GM23338 (cell line): ENCODE results near the gene RPS18. TPM values are rescaled to one million over a fixed set of nuclear protein-coding genes. Genes with fewer than 3 reads are reported as not detected.

Source experiments
- ATAC-seq: fragments of 200-7000 bp; cut with Tn5 transposase; 3 replicates; pipeline ENCODE4 v1.9.1; 2020
- DNase-seq: peaks from one replicate; pipeline ENCODE4 v3.0.0-alpha.2; 2015; ENCODE audit warnings: low spot score
- H2AFZ ChIP-seq: fragments of 200-600 bp; sonication (generic); 2 replicates; pipeline ENCODE4 v1.8.0; 2016; ENCODE audit warnings: antibody characterized with exemption, mild to moderate bottlenecking, moderate library complexity
- H3F3A ChIP-seq: fragments of 200-600 bp; sonication (generic); replicated peaks from 2 replicates; pipeline ENCODE4 v1.8.0; 2017; ENCODE audit warnings: antibody characterized with exemption, mixed run types, low read depth
- H3K27ac ChIP-seq: fragments of 200-600 bp; sonication (generic); 2 replicates; pipeline ENCODE4 v1.6.1; 2016; ENCODE audit warnings: low read depth
- H3K27me3 ChIP-seq: fragments of 200-600 bp; sonication (generic); 2 replicates; pipeline ENCODE4 v1.8.0; 2016; ENCODE audit warnings: mild to moderate bottlenecking, mixed run types, moderate library complexity; ENCODE audit not compliant: insufficient read depth
- H3K36me3 ChIP-seq: fragments of 200-600 bp; sonication (generic); 2 replicates; pipeline ENCODE4 v1.8.0; 2016; ENCODE audit warnings: mild to moderate bottlenecking; ENCODE audit not compliant: insufficient read depth
- H3K4me1 ChIP-seq: fragments of 200-600 bp; sonication (generic); 2 replicates; pipeline ENCODE4 v1.8.0; 2016; ENCODE audit warnings: mild to moderate bottlenecking, moderate library complexity; ENCODE audit not compliant: insufficient read depth
- H3K4me2 ChIP-seq: fragments of 200-600 bp; sonication (generic); 2 replicates; pipeline ENCODE4 v1.7.1; 2017; ENCODE audit warnings: mixed run types
- H3K4me3 ChIP-seq: fragments of 200-600 bp; sonication (generic); 2 replicates; pipeline ENCODE4 v1.6.1; 2016; ENCODE audit warnings: mixed run types
- H3K79me2 ChIP-seq: fragments of 200-600 bp; sonication (generic); replicated peaks from 2 replicates; pipeline ENCODE4 v1.8.0; 2017; ENCODE audit warnings: mild to moderate bottlenecking; ENCODE audit not compliant: insufficient read depth
- H3K9me2 ChIP-seq: fragments of 200-600 bp; sonication (generic); 2 replicates; pipeline ENCODE4 v1.8.0; 2017; ENCODE audit not compliant: insufficient read depth
- H4K20me1 ChIP-seq: fragments of 200-600 bp; sonication (generic); replicated peaks from 2 replicates; pipeline ENCODE4 v1.8.0; 2017; ENCODE audit warnings: mild to moderate bottlenecking; ENCODE audit not compliant: insufficient read depth
- H3K27ac Mint-ChIP-seq: 2 replicates; pipeline ENCODE4 v1.8.0; 2020; ENCODE audit warnings: inconsistent platforms, mild to moderate bottlenecking, moderate library complexity, mixed read lengths
- H3K27me3 Mint-ChIP-seq: 3 replicates; pipeline ENCODE4 v1.8.0; 2022; ENCODE audit warnings: low read depth, mild to moderate bottlenecking, moderate library complexity, mixed read lengths, inconsistent platforms; ENCODE audit not compliant: insufficient read depth, poor library complexity
- H3K36me3 Mint-ChIP-seq: 3 replicates; pipeline ENCODE4 v1.8.0; 2021; ENCODE audit warnings: low read depth, mild to moderate bottlenecking, inconsistent platforms, moderate library complexity, mixed read lengths
- H3K4me1 Mint-ChIP-seq: 3 replicates; pipeline ENCODE4 v1.8.0; 2020; ENCODE audit warnings: mild to moderate bottlenecking, inconsistent platforms, mixed read lengths
- H3K4me3 Mint-ChIP-seq: 3 replicates; pipeline ENCODE4 v1.8.0; 2021; ENCODE audit warnings: moderate library complexity, mild to moderate bottlenecking, inconsistent platforms, mixed read lengths
- H3K9me3 Mint-ChIP-seq: 3 replicates; pipeline ENCODE4 v1.8.0; 2020; ENCODE audit warnings: moderate library complexity, mild to moderate bottlenecking, inconsistent platforms, mixed read lengths
- CREB1 ChIP-seq: fragments of 250-450 bp; sonication (Bioruptor Pico); IDR thresholded peaks from 2 replicates; pipeline ENCODE4 v1.5.0; 2020; ENCODE audit warnings: low read depth, mild to moderate bottlenecking, moderate library complexity
- EZH2 ChIP-seq: fragments of 200-600 bp; sonication (generic); IDR thresholded peaks from one replicate; pipeline ENCODE4 v1.8.0; 2017; ENCODE audit warnings: antibody characterized with exemption, mild to moderate bottlenecking, low read depth; ENCODE audit not compliant: unreplicated experiment
- EZH2phosphoT487 ChIP-seq: fragments of 200-600 bp; sonication (generic); IDR thresholded peaks from one replicate; pipeline ENCODE4 v1.8.1; 2018; ENCODE audit warnings: antibody characterized with exemption; ENCODE audit not compliant: unreplicated experiment
- JUNB ChIP-seq: IDR thresholded peaks from one replicate; pipeline ENCODE4 v1.6.1; 2016; ENCODE audit warnings: antibody characterized with exemption; ENCODE audit not compliant: unreplicated experiment
- NANOG ChIP-seq: IDR thresholded peaks from 2 replicates; pipeline ENCODE4 v1.6.1; 2016; ENCODE audit warnings: antibody characterized with exemption, borderline replicate concordance
- POLR2AphosphoS5 ChIP-seq: IDR thresholded peaks from 2 replicates; pipeline ENCODE4 v1.6.1; 2016; ENCODE audit warnings: antibody characterized with exemption, low read depth
- STAT1 ChIP-seq: IDR thresholded peaks from one replicate; pipeline ENCODE4 v1.6.1; 2016; ENCODE audit warnings: antibody characterized with exemption; ENCODE audit not compliant: unreplicated experiment
- ZNF114 ChIP-seq: fragments of 250-450 bp; sonication (Bioruptor Pico); IDR thresholded peaks from 2 replicates; pipeline ENCODE4 v1.5.0; 2020; ENCODE audit warnings: mild to moderate bottlenecking, moderate library complexity
- ZNF331 ChIP-seq: fragments of 250-450 bp; sonication (Bioruptor Pico); IDR thresholded peaks from 2 replicates; pipeline ENCODE4 v1.5.0; 2020; ENCODE audit warnings: low read depth, mild to moderate bottlenecking, moderate library complexity
- polyA plus RNA-seq: library from polyadenylated mRNA; unstranded; fragments of >200 nt; fragmentation: Nextera tagmentation; extraction: Ambion mirVana; gene quantifications from 2 replicates; pipeline ENCODE4 v1.2.1, GENCODE V29; 2016
- total RNA-seq: library from RNA; depleted of rRNA; stranded (reverse); fragments of >200 nt; shearing (Covaris generic); gene quantifications from 2 replicates; pipeline ENCODE4 v1.2.3, GENCODE V29; 2014
- TF ChIP-seq, protein P1 (sequence below): IDR thresholded peaks from 2 replicates; pipeline ENCODE4 v1.6.1; 2016; ENCODE audit warnings: antibody characterized with exemption
- TF ChIP-seq, protein P2 (sequence below): IDR thresholded peaks from one replicate; pipeline ENCODE4 v1.6.1; 2018; ENCODE audit warnings: antibody characterized with exemption; ENCODE audit not compliant: unreplicated experiment
- TF ChIP-seq, protein P3 (sequence below), 2 experiments: fragments of 200-600 bp in 1 of 2; sonication (generic) in 1 of 2; conservative IDR thresholded peaks; 2 replicates each; pipeline versions ENCODE4 v1.5.1 to v1.6.1; 2016 to 2017; ENCODE audit warnings: antibody characterized with exemption in 2 of 2, low read depth in 2 of 2, mild to moderate bottlenecking in 2 of 2, moderate library complexity in 1 of 2
- TF ChIP-seq, protein P4 (sequence below): fragments of 250-450 bp; sonication (Bioruptor Pico); IDR thresholded peaks from 2 replicates; pipeline ENCODE4 v1.5.0; 2020; ENCODE audit warnings: mild to moderate bottlenecking, moderate library complexity

The RPS18 gene
- total and polyA plus RNA-seq, 2 experiments from 2014 or later, result 2,133 to 4,776 TPM

DNA sequence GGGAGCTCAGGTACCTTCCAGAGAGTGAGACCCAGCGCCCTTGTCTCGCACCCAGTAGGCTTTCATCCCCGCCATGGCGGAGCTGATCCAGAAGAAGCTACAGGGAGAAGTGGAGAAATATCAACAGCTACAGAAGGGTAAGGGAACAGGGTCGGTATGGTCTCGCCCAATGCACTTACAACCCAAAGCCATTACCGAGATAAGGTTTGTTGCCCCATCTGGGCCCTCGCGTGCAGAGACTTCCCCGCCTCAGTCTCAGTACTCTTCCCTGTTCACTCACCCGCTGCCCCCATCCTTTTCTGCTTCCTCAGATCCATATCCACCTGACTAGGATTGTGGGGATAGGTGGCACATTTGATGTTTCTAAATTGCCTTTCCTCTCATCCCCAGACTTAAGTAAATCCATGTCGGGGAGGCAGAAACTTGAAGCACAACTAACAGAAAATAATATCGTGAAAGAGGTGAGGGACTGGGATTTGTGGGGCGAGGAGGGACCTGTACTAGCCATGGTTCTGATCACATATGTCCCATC lies 18.0 kb downstream of the RPS18 start:
- Histone ChIP-seq H3F3A (0 out of 2 replicates have a peak, but pooled peaks cover 9% of the 10 kb centered on the region), H3K4me1 (peaks cover 13% of the 10 kb centered on the region), H3K36me3 (peaks cover 20% of the 10 kb centered on the region), H3K4me3 (peak overlapping the region; percentile 68), H4K20me1 (peaks cover 11% of the 10 kb centered on the region), H2AFZ (no peak overlapping the region), H3K27me3 (no peaks in the 10 kb centered on the region), H3K79me2 (peaks cover 33% of the 10 kb centered on the region), H3K9me2 (no peaks in the 10 kb centered on the region), H3K27ac (no peak overlapping the region), H3K4me2 (peak overlapping the region; percentile 97)
- H3K27ac Mint-ChIP-seq, result peak overlapping the region; percentile 90
- no peaks in the 10 kb centered on the region for H3K9me3 Mint-ChIP-seq
- H3K27me3 Mint-ChIP-seq, result peaks cover 2% of the 10 kb centered on the region
- DNase-seq (no peak), ATAC-seq (peak; percentile 23)
- peaks cover 16% of the 10 kb centered on the region for H3K4me1 Mint-ChIP-seq
- H3K36me3 Mint-ChIP-seq, result peaks cover 56% of the 10 kb centered on the region
- TF ChIP-seq EZH2, result no peak
- TF ChIP-seq EZH2phosphoT487, result no peak
- TF ChIP-seq JUNB, result no peak
- TF ChIP-seq, protein P1, sequence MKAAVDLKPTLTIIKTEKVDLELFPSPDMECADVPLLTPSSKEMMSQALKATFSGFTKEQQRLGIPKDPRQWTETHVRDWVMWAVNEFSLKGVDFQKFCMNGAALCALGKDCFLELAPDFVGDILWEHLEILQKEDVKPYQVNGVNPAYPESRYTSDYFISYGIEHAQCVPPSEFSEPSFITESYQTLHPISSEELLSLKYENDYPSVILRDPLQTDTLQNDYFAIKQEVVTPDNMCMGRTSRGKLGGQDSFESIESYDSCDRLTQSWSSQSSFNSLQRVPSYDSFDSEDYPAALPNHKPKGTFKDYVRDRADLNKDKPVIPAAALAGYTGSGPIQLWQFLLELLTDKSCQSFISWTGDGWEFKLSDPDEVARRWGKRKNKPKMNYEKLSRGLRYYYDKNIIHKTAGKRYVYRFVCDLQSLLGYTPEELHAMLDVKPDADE, result no peak
- TF ChIP-seq, protein P2, sequence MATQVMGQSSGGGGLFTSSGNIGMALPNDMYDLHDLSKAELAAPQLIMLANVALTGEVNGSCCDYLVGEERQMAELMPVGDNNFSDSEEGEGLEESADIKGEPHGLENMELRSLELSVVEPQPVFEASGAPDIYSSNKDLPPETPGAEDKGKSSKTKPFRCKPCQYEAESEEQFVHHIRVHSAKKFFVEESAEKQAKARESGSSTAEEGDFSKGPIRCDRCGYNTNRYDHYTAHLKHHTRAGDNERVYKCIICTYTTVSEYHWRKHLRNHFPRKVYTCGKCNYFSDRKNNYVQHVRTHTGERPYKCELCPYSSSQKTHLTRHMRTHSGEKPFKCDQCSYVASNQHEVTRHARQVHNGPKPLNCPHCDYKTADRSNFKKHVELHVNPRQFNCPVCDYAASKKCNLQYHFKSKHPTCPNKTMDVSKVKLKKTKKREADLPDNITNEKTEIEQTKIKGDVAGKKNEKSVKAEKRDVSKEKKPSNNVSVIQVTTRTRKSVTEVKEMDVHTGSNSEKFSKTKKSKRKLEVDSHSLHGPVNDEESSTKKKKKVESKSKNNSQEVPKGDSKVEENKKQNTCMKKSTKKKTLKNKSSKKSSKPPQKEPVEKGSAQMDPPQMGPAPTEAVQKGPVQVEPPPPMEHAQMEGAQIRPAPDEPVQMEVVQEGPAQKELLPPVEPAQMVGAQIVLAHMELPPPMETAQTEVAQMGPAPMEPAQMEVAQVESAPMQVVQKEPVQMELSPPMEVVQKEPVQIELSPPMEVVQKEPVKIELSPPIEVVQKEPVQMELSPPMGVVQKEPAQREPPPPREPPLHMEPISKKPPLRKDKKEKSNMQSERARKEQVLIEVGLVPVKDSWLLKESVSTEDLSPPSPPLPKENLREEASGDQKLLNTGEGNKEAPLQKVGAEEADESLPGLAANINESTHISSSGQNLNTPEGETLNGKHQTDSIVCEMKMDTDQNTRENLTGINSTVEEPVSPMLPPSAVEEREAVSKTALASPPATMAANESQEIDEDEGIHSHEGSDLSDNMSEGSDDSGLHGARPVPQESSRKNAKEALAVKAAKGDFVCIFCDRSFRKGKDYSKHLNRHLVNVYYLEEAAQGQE, result no peak
- no peak for TF ChIP-seq ZNF331
- TF ChIP-seq NANOG, result no peak
- TF ChIP-seq, protein P3, sequence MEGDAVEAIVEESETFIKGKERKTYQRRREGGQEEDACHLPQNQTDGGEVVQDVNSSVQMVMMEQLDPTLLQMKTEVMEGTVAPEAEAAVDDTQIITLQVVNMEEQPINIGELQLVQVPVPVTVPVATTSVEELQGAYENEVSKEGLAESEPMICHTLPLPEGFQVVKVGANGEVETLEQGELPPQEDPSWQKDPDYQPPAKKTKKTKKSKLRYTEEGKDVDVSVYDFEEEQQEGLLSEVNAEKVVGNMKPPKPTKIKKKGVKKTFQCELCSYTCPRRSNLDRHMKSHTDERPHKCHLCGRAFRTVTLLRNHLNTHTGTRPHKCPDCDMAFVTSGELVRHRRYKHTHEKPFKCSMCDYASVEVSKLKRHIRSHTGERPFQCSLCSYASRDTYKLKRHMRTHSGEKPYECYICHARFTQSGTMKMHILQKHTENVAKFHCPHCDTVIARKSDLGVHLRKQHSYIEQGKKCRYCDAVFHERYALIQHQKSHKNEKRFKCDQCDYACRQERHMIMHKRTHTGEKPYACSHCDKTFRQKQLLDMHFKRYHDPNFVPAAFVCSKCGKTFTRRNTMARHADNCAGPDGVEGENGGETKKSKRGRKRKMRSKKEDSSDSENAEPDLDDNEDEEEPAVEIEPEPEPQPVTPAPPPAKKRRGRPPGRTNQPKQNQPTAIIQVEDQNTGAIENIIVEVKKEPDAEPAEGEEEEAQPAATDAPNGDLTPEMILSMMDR (conservative IDR thresholded peaks at IDR 0.05; ENCODE audit: low read depth in 2 of 2), result no peak
- TF ChIP-seq CREB1 (CRISPR knock-in tag), result no peak
- TF ChIP-seq, protein P4, sequence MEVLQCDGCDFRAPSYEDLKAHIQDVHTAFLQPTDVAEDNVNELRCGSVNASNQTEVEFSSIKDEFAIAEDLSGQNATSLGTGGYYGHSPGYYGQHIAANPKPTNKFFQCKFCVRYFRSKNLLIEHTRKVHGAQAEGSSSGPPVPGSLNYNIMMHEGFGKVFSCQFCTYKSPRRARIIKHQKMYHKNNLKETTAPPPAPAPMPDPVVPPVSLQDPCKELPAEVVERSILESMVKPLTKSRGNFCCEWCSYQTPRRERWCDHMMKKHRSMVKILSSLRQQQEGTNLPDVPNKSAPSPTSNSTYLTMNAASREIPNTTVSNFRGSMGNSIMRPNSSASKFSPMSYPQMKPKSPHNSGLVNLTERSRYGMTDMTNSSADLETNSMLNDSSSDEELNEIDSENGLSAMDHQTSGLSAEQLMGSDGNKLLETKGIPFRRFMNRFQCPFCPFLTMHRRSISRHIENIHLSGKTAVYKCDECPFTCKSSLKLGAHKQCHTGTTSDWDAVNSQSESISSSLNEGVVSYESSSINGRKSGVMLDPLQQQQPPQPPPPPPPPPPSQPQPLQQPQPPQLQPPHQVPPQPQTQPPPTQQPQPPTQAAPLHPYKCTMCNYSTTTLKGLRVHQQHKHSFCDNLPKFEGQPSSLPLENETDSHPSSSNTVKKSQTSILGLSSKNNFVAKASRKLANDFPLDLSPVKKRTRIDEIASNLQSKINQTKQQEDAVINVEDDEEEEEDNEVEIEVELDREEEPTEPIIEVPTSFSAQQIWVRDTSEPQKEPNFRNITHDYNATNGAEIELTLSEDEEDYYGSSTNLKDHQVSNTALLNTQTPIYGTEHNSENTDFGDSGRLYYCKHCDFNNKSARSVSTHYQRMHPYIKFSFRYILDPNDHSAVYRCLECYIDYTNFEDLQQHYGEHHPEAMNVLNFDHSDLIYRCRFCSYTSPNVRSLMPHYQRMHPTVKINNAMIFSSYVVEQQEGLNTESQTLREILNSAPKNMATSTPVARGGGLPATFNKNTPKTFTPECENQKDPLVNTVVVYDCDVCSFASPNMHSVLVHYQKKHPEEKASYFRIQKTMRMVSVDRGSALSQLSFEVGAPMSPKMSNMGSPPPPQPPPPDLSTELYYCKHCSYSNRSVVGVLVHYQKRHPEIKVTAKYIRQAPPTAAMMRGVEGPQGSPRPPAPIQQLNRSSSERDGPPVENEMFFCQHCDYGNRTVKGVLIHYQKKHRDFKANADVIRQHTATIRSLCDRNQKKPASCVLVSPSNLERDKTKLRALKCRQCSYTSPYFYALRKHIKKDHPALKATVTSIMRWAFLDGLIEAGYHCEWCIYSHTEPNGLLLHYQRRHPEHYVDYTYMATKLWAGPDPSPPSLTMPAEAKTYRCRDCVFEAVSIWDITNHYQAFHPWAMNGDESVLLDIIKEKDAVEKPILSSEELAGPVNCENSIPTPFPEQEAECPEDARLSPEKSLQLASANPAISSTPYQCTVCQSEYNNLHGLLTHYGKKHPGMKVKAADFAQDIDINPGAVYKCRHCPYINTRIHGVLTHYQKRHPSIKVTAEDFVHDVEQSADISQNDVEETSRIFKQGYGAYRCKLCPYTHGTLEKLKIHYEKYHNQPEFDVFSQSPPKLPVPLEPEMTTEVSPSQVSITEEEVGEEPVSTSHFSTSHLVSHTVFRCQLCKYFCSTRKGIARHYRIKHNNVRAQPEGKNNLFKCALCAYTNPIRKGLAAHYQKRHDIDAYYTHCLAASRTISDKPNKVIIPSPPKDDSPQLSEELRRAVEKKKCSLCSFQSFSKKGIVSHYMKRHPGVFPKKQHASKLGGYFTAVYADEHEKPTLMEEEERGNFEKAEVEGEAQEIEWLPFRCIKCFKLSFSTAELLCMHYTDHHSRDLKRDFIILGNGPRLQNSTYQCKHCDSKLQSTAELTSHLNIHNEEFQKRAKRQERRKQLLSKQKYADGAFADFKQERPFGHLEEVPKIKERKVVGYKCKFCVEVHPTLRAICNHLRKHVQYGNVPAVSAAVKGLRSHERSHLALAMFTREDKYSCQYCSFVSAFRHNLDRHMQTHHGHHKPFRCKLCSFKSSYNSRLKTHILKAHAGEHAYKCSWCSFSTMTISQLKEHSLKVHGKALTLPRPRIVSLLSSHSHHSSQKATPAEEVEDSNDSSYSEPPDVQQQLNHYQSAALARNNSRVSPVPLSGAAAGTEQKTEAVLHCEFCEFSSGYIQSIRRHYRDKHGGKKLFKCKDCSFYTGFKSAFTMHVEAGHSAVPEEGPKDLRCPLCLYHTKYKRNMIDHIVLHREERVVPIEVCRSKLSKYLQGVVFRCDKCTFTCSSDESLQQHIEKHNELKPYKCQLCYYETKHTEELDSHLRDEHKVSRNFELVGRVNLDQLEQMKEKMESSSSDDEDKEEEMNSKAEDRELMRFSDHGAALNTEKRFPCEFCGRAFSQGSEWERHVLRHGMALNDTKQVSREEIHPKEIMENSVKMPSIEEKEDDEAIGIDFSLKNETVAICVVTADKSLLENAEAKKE, result no peak
- TF ChIP-seq POLR2AphosphoS5, result no peak
- TF ChIP-seq ZNF114, result no peak
- TF ChIP-seq STAT1, result no peak
- peak overlapping the region; percentile 96 for H3K4me3 Mint-ChIP-seq
